HG02852 (cell line): Measurements from ENCODE around the gene IGF2BP2.
"Not testable (repeated sequence)": the region's sequence is repeated elsewhere in the genome, so short reads cannot be mapped to it uniquely, and the experiment has no call there.

Experiments
- ATAC-seq: cut with Tn5 transposase; IDR thresholded peaks from one replicate; pipeline ENCODE4 v1.9.1; 2021; ENCODE audit warnings: mild to moderate bottlenecking, moderate library complexity; ENCODE audit not compliant: unreplicated experiment

The IGF2BP2 gene

DNA sequence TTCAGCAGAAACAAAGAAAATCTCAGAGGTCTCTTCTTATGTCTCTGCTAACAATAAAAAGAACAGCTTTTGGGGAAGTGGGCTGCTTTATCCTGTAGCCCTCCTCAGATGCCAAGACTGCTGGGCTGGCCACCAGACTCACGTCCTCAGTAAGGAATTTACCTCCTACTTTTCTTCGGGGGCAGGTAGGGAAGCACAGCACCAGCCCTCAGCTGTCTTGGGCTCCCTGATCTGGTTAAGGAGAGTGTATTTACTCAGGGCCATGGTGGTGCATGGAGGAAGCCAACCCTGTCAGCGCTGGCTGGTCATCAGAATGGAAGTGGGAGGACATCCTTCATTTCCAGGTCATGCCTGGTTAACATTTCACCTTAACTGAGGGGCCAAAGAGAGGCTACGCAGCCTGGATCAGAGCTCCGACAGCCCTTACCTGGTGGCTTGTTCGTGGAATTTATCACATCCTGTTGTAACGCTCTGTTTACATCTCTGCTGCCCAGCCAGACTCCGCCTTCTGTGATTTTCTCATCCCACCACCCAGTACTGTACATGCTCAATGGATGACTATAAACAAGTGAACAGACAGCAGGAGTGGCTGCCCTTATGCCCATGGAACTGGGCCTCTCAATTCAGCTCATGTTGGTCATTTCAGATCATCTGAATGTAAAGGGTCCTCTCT, 108.3 kb downstream of the IGF2BP2 start:
- ATAC-seq, result no peak

DNA sequence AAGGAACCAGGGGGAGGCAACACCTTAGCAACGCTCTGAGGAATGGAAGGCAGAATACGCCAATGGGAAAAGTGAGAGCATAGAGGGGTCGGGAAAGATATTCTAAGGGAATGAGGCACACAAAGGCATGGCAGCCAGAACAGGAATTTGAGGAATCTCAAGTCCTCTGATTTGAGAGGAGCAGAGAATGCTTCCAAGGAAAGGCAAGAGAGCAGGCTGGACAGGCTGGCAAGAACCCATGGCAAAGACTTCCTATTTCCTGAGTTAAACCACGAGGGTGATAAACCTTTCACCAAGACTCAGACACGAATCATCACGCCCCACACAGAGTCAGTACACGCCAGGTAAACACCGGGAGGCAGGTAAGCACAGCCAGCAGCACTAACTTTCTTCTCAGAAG, 109.8 kb downstream of the IGF2BP2 start:
- no peak for ATAC-seq

DNA sequence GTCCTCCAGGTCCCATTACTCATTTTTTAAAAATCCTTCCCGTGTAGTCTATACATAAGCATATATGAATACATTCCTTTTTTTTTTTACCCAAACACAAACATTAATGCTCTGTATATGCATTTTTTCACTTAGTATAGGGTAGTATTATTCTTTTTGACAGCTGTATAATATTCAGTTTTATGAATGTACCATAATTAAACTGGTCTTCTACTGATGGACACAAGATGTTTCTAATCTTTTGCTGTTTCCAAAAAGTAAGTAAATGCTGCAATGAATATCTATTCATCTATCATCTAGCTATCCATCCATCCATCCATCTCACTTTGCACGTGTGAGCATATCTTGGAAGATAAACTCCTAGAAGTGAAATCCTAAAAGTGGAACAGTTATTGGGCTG, 110.8 kb downstream of the IGF2BP2 start:
- ATAC-seq, result no peak

DNA sequence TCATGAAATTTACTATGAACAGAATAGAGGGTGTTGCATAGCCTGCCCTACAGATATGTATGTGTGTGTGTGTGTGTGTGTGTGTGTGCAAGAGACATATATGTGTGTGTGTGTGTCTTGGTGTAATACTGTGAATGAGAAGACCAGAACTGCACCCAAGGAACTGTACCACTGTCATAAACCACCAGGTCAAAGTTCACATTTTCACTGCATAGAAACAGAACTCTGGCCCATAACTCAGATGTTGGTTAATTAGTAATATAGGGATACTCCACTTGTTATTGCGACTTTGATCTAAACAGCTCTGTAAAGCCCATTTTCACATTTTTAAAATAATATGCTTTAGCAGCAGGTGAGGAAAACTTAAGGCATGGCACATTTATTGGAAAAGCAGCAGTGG, 111.8 kb downstream of the IGF2BP2 start:
- no peak for ATAC-seq

DNA sequence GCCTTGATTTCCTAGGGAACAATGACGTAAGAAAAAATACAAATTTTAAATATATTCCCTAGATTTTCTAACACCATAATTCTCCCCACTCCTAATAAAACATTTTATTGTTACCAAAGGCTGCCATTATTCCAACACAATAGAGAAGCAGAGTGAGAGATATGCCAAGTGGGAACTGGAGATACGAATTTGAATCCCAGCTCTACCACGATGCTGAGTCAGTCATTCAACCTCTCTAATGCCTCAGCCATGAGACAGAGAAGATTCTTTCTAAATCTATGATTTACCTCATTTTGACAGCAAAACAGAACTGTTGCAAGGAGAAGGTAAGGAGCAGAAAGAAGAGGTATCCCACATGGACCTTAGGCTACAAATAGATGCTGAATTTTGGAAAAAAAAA, 112.5 kb downstream of the IGF2BP2 start:
- no peak for ATAC-seq

DNA sequence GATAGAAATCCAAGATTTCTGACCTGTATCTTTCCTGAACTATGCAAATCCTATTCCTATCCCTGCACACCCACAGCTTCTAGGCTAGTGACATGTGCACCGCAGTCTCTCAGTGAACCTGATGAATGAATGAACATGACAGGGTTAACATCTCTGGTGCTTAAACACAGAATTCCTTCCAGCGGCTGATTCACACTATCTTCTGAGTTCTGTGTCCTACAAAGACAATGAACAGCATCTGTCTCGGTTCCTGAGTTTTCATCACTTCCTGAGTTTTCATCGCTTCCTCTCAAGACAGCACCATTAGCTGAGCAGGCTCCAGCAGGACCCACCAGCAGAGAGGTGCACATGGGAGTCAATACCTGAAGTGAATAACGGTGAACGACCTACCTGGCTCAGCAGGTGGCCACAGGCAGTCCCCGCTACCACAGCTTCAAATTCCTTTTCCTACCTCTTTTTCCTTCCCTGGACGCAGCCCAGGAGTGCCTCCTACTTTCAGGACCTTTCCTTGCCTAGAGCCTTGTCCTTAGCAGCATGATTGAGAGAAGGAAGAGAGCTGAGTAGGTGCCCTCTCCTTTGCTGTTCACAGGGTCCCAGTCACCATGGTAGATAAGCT, 113.5 kb downstream of the IGF2BP2 start:
- no peak for ATAC-seq

DNA sequence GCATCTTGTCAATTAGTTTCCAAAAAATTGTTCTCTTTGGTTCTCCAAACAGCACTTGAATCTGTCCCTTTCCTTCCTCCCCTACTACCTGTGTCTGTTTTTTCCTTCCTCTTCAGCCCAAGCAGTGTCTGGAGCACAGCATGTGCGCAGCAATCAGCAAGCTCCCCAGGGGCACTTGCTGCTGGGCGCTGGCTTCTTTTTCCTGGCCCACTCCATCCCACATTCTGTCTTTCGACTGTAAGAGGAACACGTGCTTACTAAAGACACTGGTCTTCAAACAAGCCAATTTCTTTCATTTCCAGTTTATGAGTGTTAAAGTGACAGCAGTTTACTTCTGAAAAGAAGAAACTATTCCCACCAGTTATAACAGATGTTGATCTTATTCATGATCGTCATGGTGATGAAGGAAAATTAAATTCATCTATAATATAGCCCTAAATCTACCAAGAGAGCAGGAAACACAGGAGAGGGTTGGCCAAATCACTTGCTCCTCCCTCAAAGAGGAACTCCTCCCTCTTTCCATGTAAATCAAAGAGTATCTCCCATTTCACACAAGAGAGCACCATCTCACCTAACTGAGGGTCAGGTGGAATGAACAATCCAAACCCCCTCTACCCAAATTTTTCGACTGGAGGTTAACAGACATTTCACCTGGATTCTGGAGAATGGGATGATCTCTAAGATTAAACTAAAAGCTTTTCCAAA, 115.4 kb downstream of the IGF2BP2 start:
- ATAC-seq, result no peak

DNA sequence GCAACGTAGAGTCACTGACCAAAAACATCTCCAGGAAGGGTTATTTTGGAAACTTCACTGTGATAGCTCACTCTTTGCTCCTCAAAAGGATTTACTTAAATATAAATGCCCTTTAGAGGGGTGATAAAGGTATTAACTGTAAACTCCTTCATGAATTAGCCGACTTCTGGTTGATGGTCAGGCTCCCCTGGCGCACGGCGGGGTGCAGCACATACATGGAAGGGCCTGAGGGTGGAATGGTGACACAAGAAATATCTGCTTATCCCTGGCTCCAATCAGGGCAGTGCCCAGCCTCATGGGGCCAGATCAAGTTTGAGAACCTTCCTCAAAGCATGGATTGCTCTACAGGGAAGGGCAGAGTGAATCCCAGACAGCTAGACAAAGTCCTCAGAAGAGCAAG, 116.5 kb downstream of the IGF2BP2 start:
- no peak for ATAC-seq

DNA sequence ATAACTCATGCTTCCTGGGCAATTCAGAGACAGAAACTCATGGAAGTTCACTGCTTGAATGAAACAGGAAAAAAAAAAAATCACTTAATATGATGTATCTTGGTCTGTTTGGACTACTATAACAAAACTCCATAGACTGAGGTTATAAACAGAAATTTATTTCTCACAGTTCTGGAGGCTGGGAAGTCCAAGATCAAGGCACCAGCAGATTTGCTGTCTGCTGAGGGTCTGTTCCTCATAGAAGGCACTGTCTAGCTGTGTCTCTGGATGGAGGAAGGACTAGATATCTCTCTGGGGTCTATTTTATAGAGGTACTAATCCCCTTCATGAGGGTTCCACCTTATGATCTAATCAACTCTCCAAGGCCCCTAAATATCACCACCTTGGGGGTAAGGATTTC, 119.3 kb downstream of the IGF2BP2 start:
- no peak for ATAC-seq

DNA sequence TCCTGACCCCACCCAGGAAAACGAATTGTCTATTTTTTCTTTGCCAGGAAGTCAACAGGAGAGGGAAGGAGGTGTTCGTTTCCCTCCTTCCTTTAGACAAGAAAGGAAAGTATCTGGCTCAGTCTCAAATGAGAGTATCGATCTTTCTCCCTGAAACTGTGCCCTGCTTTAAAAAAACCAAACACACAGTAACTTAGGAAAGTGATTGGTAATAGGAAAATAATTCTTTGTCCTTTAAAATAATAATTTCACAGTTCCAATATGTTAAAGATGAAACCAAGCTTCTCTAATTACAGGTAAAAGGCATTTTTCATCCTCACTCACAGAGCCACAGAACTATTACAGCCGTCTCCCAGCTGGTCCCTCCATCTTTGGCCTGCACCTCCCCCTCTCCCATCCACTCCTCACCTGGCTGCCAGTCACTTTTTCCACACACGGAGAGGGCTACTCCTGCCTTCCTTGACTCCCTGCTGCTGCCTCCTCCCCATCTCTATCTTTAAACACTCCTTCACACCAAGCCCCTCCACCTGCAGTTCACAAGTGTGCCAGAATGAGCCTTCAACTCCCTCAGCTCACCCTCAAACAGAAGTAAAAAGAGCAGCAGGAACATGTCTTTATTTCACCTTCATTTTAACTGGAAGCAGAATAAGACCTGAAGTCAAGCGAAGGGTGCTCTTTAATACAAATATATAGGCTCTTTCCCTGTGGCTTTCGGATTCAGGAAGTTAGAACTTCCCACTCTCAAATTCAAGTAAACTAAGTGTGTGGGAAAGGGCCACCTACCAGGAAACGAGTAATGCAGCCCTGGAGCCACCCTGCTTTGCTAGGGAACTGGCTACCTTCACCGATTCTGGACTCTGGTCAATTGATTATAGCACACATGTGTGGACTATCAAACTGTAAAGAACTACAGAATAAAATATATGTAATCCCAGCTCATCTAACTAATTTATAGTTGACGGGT, 122.3 kb downstream of the IGF2BP2 start:
- no peak for ATAC-seq

DNA sequence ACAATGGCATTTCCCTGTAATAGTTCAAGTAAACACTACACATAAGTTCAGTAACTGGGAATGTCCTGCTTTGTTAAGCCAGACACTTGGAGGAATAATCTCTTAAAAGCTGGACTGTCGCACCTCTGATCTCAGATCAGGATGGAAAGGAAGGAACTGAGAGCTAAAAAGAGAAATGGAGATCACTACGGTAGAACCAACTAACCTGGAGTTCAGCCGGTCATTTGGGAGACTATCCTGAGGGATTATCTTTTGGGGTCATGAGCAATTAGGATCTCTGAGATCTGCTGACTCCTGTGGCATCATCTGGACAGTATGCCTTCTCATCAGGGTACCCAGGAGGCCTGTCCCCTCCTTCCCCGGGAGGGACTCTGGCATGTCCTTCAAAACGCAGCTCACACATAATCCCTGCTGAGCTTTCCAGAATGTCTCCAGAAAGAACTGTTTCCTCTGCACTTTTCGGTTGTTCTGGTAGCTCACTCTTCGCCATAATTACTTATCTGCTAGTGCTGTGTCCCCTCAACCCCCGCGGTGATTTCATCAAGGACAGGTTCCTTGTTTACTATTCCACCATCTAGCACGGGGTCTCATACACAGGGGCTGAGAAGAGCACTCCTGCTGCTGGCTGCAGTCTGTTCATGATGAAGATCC, 123.1 kb downstream of the IGF2BP2 start:
- no peak for ATAC-seq

DNA sequence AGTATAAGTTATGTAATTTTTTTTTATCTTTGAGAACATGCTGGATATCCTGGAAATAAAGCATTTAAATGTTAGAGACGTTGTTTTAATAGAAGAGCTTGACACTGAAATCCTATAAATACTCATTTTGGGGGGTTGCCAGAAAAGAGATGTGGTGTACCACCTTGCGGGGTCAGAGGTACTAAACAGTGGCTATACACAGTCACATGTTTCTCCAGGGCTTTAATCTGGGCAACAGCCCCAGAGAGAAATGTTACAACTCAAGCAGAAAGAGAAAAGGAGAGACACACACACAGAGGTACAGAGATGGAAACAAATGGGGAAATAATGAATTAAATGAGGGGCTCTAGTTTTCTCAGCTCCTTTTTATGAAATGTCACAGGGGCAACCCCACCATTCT, 124.9 kb downstream of the IGF2BP2 start:
- ATAC-seq, result no peak

DNA sequence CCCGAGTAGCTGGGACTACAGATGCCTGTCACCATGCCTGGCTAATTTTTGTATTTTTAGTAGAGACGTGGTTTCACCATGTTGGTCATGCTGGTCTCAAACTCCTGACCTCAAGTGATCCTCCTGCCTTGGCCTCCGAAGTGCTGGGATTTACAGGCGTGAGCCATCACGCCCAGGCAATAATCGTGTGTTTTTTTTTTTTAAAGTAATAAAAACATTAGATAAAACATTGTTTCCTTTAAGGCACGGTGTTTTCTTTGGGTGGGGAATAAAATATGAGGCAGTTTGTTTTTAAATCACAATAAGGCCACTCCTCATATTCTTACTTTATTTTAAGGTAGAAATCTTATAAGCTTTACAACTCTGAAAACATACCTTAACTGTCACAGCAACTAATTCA, 127.6 kb downstream of the IGF2BP2 start:
- not testable (repeated sequence) for ATAC-seq

DNA sequence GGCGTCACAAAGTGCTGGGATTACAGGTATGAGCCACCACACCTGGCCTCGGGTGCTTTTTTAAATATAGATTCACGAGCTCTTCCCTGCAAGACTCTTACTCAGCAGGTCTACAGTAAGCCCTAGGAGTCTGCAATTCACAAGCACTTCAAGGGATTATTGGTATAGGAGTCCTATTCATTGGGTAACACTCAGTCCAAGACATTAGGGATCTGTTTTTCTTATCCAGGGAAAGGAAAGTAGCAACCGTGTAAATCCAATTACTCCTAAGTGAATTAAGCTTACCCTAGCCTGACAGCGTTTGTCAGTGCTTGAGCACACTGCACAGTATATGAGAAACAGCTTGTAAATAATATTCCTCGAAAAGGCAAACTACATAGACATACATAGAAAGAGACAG, 128.8 kb downstream of the IGF2BP2 start:
- ATAC-seq, result no peak

DNA sequence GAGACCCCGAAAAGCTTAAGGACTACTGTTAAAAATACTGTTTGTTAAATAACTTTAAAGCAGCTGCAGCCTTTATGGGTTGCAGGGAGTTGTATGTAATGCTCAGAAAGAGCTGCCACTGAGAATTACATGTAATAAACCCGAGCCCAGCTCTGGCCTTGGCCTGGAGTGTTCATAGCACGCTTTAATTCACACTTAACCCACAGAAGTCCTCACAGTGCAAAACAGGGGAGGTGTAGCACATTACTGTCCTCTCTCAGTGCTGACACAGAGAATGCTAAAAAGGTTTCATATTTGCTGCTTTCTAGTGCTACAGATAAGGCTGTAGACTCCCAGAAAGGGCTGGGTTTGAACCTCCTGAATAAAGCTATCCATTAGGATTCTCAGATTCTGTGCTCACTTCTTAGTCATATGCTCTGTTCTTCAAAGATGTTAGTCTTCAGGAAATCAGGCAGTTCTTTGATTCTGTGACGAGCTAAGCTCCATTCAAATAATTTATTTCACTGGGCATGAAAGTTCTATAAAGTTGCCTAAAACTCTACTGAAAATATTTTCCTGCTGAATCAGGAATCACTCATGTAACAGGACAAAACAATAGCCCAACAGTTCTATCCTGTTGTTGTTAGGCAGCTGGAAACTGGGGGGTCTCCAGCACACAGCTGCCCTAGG, 130.7 kb downstream of the IGF2BP2 start:
- no peak for ATAC-seq

DNA sequence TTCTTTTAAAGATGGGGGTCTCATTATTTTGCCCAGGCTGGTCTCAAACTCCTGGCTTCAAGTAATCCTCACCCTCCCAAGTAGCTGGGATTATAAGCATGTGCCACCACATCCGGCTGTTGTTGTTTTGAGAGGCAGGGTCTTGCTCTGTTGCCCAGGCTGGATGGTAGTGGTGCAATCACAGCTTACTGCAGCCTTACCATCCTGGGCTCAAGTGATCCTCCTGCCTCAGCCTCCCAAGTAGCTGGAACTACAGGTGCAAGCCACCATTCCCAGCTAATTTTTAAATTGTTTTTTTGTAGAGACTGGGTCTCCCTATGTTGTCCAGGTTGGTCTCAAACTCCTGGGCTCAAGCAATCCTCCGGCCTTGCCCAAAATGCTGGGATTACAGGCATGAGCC, 133.2 kb downstream of the IGF2BP2 start:
- ATAC-seq, result no peak

DNA sequence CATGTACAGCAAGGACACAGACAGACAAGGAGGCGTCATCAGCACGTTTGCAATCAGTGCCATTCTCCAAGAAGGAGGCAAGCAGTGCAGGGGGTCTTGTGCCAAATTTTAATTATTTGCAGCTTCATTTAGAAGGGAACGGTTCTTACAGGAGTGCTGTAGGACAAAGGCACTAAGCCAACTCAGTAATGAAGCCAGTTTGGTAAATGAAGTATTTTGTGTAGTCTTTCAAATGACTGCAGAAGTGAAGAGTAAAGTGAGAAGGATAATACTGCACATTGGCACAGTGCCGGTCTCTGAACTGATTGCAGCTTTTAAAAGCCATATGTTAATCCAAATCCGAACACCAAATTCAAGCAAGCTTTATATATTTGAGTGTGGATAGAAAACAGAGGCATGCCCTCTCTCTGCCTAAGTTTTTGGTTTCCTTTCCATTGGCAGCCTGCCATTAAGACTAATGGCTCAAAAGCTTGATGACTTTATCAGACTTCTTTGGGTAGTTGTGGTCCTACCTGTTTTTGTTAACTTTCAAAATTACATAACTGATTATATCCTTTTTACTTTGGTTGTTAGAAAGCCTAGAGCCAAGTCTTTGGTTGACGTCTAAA, 137.5 kb downstream of the IGF2BP2 start:
- no peak for ATAC-seq

DNA sequence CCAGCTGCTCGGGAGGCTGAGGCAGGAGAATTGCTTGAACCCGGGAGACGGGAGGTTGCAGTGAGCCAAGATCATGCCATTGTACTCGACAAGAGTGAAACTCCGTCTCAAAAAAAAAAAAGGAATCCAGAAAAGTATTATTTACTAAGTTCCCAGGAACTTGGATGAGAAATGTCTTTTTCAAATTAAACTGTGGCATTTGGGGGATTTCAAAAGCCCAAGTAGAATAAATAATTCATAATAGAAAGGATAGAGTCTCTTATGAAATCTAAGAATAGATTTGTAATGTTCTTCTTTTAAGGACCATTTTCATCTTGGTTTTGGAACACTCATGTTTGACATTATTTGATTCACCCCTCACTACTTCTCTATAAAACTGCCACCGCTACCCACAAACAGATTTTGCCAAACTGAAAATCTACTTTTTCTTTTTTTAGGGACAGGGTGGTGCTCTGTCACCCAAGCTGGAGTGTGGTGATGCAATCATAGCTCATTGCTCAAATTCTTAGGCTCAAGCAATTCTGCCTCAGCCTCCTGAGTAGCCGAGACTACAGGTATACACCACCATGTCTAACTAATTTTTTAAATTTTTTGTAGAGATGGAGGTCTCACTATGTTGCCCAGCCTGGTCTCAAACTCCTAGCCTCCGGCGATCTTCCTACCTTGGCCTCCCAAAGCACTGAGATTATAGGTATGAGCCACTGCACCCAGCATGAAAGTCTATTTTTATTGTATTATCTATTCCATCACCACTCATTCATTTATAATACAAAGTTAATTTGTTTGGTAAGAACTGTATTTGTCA, 139.4 kb downstream of the IGF2BP2 start:
- no peak for ATAC-seq

DNA sequence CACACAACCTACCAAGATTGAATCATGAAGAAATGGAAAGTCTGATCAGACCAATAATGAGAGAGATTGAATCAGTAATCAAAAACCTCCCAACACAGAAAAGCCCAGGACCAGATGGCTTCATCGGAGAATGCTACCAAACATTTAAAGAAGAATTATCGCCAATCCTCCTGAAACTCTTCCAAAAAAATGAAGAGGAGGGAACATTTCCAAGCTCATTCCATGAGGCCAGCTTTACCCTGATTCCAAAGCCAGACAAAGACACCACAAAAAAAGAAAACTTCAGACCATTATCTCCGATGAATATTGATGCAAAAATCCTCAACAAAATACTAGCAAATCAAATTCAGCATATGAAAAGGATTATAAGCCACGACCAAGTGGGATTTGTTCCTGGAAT, 144.6 kb downstream of the IGF2BP2 start:
- ATAC-seq, result no peak
